Right kidney (tissue), 1 donor: ENCODE data around the gene CTPS2.
"Not testable (repeated sequence)": the region's sequence is repeated elsewhere in the genome, so short reads cannot be mapped to it uniquely, and the experiment has no call there.

Source experiments
- DNase-seq: peaks from one replicate; pipeline ENCODE4 v3.0.0-alpha.2; 2016

The CTPS2 gene

DNA sequence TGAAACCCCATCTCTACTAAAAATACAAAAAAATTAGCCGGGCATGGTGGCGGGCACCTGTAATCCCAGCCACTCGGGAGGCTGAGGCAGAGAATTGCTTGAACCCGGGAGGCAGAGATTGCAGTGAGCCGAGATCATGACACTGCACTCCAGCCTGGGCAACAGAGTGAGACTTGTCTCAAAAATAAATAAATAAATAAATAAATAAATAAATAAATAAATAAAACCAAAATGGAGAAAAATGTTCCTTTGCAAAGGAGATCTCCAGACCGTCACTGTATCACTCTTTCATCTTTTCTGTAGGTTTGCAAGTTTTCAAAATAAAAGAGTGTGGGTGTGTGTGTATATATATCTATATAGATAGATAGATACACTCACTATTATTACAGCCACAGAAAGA, 109.2 kb downstream of the CTPS2 start:
- not testable (repeated sequence) for DNase-seq

DNA sequence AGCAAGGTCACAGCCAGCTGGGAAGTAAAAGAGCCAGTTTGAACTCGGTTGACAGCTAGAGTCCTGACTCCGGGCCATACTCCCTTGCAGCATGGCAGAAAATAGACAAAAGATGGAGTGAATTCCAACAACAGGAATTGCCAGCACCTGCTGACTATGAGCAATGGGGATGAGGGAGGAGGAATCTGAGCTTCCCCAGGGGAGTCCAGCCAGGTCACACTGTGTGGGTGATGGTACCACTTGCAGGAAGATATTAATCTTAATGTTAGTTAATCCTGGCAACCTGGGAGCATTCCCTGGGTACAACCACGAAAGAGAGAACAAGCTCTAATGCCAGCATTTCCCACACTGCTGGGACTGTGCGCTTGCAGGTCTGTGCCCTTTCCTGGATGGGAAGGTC, 110.6 kb downstream of the CTPS2 start:
- no peak for DNase-seq

DNA sequence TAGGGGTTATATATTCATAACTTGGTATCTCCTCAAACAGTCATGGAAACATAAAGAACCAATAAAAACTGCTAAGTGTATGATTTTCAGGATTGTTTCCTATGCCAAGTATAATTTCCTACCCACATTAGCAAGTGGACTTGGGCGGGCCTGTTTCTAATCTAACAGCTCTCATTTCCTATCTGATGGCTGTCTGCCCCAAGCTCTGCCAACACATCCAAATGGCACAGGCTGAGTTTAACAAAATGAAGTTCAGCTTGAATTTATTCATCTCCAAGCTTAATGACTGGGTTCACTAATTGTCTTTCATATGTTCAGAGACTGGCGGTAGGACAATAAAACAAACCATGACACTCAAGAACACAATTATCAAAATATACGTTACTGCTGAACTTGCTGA, 118.0 kb downstream of the CTPS2 start:
- no peak for DNase-seq

DNA sequence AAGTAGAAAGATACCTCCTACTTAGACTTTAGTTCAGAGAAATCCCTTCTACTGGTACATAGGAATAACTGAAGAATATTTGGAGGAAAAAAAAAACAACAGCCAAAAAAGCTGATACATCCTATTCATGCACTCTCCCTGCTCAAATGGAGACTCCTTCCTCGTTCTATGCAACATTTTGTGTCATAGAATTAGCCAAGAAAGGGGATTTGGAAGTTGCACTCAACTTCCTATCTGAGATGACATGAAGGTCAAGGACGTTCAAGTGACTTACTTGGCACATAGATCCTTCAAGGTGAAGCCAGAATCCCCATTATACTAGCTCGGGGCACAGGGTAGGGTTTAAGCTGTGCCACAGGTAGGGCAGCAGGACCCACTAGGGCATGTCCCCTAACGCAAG, 118.7 kb downstream of the CTPS2 start:
- no peak for DNase-seq

DNA sequence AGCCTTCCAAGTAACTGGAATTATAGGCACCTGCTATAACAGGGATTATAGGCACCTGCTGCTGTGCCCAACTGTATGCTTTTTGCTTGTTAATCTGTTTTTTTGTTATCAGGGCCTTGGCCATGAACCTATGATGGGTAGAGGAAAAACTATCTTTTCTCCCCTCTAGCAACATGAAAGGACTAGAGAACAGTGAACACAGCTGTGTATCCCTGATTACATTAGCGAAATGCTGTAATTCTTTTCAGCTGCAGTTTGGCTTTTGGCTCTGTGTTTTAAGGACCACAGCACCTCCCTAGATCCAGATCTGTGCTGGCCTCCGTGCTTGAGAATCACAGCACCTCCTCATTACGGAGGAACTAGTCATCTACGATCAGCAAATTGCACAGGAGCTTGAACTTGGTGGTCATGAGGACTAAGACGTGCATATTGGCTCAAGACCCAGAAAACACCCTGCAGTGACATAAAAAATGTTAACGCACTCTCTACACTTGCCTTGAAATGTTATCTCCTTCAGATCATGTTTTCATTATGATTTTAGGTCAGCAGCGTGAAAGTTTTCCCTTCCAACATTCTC, 120.2 kb downstream of the CTPS2 start:
- DNase-seq, result no peak

DNA sequence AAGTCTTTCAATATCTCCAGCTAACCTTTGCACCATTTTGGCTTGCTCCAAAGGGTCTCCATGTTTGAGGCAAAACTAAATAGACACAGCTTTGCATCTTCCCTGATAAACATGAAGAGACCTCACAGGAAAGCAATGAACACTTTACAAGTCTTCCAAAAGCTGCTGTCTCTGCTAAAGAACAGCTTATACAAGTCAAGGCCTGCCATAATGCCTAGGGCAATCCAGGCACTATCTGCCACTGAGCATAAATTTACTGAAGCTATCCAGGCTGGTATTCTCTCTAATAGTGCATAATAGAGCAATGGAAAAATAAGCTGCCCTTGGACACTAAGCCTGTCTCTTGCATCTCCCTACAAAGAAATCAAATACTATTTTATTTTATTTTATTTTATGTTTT, 122.6 kb downstream of the CTPS2 start:
- no peak for DNase-seq

DNA sequence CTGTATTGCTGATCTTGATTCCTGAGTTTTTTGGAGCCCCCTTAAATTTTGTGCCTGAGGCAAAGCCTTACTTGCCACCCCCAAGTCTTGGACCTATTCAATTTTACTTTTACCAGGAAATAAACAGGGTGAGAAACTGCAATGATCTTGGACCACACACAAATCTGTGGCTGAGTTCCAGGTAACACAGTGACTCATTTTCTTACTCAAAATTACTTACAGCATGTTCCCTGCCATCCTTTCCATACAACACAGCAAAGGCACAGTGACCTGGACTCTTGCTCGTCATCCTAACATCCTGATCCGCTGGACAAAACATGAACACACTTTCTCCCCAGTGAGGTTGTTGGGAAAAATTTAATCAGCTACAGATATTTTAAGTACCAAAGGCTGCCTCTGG, 123.3 kb downstream of the CTPS2 start:
- no peak for DNase-seq

DNA sequence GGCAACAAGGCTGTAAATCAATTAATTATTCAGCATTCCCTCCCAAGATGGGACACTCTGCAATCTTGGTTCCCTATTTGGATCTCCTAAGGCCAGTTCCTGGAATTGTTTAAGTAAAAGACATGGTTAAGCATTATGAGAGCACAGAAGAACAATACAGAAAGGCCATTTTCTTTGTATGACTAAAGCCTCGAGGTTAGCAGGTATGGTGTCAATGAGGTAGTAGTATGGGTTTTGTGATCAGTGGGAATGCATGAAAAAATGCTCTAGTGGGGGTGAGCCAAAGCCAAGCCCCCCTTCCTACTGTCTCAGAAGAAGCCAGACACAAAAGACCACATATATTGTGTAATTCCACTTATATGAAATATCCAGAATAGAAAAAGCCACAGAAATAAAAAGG, 124.2 kb downstream of the CTPS2 start:
- DNase-seq, result no peak

DNA sequence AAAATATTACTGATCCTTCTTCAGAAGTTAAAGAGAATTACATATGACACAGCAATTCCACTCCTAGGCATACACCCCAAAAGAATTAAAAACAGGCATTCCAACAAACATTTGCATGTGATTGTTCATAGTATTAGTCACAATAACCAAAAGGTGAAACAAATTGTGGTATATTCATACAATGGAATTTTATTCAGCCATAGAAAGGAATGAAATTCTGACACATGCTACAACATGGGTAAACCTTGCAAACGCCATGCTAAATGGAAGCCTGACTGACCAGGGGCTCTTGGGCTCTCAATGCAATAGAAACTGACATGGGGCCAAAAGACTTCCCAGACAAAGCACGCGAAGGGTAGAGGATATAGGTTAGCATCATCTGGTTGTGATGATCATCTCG, 124.6 kb downstream of the CTPS2 start:
- no peak for DNase-seq

DNA sequence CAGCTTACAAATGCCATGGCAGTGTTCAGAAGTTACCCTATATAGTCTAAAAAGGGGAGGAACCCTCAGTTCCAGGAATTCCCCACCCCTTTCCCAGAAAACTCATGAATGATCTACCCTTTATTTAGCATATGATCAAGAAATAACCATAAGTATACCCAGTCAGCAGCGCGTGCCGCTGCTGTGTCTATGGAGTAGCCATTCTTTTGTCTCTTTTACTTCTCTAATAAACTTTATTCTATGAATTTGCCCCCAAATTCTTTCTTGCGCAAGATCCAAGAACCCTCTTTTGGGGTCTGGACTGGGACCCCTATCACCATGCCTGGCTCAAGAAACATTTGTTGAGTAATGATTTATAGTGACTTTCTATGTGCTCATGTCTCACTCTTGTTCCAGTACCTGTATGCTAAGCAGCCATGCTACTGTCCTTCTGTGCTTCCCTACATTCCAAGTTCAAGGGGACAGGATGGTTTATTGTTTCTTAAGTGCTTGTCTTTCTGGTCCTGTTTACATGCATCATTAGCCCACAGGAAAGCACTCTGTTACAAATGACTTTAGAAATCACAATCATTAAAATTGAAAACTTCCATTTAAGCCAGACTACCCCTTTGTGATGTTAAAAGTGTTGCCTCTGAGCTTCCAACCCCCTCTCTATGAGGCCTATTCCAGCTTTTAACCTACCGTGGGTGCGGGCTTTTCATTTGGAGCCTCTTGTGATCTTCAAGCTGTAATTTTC, 125.9 kb downstream of the CTPS2 start:
- DNase-seq, result no peak

DNA sequence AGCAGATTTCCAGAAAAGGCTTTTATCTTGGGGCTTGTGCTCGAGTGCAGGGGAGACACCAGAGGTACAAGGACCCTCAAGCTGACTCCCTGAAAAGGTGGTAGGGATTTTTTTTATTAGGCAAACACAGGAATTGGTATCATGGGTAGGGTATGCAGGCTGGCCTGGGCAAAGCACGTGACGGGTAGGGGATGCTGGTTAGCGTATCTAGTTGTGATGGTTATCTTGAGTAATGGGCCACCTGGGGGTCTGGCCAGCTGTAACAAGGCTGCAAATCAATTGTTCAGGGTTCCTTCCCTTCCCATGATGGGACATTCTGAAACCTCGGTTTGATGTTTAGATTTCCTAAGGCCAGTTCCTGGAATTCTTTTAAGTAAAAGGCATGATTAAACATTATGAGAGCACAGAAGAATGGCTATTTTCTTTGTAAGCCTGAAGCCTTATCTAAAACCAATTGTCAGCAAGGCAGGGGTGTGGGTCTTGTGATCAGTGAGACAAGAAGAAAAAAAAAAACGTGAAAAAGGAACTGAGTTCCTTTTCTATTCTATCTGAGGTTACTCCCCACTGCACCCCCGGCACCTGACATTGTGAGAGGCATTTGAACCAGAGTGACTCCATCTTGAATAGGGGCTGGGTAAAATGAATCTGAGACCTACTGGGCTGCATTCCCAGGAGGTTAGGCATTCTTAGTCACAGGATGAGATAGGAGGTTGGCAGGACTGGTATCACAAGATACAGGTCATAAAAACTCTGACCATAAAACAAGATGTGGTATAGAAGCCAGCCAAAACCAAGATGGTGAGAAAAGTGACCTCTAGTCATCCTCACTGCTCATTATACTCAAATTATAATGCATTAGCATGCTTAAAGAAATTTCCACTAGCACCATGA, 126.7 kb downstream of the CTPS2 start:
- no peak for DNase-seq

DNA sequence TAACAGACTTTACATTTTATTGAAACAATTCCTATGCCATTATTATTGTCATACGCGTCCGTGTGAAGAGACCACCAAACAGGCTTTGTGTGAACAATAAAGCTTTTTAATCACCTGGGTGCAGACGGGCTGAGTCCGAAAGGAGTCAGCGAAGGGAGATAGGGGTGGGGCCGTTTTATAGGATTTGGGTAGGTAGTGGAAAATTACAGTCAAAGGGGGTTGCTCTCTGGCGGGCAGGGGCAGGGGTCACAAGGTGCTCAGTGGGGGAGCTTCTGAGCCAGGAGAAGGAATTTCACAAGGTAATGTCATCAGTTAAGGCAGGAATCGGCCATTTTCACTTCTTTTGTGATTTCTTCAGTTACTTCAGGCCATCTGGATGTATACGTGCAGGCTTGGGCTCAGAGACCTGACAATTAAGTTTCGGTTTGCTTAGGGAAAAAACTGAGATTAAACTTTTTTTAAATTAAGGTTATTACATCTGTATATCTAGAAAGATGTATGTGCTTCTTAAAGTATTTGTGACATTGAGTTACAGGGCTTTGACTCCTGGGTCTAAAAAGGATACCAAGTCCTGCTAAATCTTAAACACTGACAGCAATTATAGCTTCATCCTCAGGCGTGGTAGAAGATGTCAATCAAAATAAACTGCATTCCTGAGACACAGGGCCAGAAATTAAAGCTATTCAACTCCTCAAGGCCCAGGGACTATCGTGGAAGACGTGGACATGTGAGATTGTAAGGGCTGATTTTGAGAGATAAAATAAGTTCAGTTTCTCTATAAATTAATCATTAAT, 132.3 kb downstream of the CTPS2 start:
- not testable (repeated sequence) for DNase-seq

DNA sequence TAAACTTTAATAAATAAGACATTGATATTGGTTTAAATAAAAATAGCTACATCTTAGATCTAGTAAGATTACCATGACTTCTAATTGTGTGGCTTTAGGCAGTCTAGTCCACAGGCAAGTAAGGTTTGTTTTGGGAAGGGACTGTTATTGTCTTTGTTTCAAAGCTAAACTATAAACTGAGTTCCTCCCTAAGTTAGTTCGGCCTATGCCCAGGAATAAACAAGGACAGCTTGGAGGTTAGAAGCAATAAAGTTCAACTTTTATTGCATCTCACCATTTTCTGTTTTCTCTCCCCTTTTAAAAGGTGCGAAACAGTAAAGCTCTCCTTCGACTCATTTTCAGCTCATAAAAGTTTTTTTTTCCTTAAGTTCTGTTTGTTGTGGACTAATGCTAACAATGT, 133.0 kb downstream of the CTPS2 start:
- DNase-seq, result no peak

DNA sequence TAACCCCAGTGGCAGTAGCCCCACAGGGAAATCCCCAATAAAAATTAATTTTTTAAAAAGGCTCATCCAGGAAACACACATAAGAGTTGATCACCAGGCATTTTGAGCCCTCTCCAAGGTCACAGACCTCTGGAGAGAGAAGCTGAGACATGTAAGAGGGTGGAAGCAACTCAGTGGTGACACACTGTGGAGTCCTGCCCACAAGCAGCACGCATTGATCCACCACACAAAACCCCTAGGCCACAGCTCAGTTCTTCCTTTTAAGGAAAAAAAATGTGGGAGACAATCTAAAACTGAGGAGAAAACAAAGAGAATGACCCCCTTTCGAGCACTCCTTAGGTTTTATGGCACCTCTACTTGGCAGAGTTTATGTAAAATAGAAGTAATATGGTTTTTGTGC, 134.3 kb downstream of the CTPS2 start:
- no peak for DNase-seq

DNA sequence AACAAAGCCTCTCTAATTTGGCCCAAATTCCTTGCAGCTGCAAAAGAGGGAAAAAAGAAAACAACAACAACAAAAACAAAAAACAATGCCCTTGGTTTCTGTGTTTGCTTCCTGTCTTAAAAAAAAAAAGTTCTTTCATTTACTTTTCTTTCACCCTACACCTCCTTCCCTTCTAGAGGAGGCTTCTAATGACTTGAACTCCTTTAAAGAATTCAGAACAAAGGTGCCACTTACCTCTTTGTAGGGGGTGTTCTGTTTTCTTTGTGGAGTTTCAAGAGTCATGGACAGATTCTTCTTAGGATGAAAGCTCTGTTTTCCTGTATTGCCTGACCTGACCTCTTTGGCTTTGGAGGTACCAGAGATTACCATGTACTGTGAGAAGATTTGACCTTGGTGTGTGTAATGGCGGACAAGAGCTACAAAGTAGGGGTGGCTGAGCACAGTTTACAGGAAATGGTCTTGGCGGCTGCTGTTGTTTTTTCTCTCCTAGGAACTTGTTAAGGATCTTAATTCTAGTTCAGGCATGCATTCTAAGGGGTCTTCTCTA, 134.9 kb downstream of the CTPS2 start:
- no peak for DNase-seq

DNA sequence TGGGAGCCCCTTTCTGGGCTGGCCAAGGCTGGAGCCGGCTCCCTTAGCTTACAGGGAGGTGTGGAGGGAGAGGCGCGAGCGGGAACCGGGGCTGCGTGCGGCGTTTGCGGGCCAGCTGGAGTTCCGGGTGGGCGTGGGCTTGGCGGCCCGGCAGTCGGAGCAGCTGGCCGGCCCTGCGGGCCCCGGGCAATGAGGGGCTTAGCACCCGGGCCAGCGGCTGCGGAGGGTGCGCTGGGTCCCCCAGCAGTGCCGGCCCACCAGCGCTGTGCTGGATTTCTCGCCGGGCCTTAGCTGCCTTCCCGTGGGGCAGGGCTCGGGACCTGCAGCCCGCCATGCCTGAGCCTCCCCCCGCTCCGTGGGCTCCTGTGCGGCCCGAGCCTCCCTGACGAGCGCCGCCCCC, 137.1 kb downstream of the CTPS2 start:
- not testable (repeated sequence) for DNase-seq

DNA sequence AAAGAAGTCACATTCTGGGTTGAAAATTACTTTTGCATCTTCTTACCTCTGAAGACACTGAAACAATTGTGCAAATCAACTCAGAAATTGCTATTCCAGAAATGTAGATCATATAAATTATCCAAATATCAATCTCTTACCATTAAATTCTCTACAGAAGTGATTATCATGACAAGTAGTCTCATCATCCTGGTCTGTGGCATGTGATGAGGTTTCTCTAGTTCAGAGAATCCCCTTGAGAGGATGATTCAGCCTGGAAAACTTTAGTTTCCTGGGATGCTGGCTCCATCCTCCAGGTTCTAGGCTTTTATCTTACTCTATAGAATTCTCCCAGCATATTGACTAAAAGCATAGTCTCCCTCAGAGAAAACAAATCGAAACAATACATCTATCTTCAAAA, 138.7 kb downstream of the CTPS2 start:
- DNase-seq, result no peak

DNA sequence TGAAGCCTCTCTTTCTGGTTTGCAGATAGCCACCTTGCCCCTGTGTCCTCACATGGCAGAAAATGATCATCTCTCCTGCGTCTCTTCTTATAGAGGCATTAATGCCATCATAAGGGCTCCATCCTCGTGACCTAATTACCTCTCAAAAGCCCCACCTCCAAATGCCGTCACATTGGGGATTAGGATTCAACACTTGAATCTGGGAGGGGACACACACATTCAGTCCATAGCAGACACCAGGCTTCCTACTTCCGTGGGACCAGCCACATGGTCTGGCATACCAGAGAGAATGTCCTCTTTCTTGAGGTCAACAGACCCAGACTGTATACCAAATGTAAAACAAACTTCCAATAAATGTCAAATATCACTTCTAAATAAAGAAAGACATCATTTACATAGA, 144.8 kb downstream of the CTPS2 start:
- DNase-seq, result no peak

DNA sequence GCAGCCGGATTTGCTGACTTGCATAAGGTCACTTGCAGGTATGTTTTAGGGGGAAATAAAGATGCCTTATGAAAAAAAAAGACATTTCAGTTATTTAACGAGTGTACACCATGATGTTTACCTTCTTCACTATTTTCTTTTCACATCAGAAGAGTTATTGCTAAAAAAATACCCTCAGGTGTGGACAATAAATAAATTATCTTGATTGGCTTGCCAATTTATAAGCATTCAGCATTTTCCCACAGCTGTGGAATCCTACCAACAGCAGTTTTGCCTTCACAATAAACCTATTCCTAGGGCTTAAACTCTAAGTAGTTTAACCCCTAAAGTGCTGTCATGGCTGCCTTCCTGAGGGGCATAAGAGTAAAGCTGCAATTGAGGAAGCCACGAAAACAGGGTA, 145.9 kb downstream of the CTPS2 start:
- no peak for DNase-seq

DNA sequence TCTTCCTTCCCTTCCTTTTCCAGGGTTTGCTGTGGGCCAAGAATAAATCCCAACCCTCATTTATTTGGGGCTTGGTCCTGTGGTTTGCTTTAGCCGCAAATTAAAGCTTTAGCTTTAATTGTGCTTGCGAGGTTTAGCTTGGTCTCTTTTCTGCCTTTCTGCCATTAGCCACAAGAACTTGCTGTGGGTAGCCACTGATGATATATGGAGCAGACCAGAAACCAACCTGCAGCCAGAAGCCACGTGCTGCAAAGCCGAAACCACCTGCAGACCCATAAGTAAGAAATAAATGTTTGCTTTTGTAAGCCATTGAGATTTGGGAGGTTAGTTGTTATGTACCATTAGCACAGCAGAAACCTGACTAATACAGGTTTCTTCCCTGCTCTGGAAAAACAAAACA, 152.3 kb downstream of the CTPS2 start:
- no peak for DNase-seq

DNA sequence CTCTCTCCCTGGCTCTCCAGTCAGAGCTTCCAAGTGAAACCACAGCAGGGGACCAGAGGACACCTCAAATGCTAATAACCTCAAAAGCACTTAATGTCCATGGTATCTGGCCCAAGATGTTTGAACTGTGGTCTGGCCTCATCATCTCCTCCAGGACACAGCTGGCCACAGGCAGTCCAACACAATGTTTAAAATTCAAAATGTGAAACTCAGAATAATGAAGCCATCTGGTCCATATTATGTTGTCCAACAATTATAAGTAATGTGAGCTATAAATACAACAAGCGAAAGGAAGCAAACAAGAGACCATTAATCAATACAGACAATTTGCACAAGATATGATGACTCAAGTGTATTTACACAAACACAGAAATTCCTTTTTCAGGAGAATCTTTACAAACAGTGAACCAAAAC, 153.3 kb downstream of the CTPS2 start:
- no peak for DNase-seq

DNA sequence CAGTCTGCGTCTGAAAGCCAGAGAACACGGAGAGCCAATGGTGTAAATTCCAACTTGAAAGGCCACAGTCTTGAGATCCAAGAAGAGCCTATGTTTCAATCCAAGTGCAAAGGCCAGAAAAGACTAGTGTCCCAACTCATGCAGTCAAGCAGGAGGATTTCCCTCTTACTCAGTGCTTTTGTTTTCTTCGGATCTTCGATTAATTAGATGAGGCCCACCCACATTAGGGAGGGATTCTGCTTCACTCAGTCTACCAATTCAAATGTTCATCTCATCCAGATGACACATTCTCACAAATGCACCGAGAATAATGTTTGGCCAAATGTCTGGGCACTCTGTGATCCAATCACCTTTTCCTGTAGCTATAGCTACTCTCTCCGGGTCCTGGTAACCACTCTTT, 154.0 kb downstream of the CTPS2 start:
- no peak for DNase-seq
